Measurements from ENCODE around the gene POLDIP2. TPM values are rescaled to one million over a fixed set of nuclear protein-coding genes. Genes with fewer than 3 reads are reported as not detected.

The POLDIP2 gene
- total RNA-seq, 1 donor, result 68.1 TPM

DNA sequence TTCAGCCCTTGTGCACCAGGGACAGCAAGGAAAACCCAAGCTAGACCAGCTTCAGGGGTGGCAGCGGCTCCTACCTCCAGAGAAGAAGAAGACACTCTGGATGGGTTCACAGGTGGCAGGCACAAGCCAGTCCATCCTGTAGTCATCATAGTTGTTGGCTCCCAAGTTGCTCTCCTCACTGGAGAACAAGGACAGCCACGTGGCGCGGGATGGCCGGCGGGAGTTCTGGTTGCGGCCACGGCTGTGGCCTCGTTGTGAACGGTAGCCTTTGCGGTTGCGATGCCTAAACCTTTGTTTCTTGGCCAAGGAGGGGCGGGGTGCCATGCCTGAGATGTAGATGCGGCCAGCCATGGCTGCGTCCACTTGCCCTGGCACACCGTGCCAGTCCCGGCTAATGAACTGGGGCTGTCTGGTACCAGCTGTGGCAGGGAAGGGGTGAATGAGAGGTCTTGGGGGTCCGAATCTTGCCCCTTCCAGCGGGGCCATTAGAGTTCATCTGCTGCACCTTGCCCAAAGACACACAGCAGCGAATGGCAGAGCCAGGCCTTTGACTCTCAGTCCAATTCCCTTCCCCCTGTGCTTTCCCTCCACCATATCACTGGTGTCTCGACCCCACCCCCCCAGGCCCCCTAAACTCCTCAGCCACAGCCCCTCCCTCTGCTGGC is 10.4 kb upstream of the POLDIP2 start:
- DNase-seq (ENCODE audit: low read depth in 2 of 3, low spot score in 2 of 3), result no peak

DNA sequence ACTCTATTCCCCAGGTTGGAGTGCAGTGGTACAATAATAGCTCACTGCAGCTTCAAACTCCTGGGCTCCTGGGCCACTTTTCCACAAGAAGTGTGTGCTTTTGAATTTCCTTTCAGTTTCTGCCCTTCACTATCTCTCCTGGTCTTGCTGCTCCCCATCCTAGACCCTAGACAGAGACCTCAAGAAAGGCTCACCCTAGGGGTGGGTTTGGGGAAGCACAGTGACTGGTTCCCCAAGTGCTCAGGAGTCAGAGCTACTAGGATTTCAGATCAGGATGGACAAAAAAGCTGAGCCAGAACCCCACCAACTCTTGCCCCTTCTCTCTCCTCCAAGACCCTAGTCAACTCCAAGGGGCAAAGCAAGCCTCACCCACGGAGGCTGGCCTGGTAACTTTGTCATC is 9.3 kb upstream of the POLDIP2 start:
- DNase-seq (ENCODE audit: low read depth in 2 of 3, low spot score in 2 of 3), result no peak

DNA sequence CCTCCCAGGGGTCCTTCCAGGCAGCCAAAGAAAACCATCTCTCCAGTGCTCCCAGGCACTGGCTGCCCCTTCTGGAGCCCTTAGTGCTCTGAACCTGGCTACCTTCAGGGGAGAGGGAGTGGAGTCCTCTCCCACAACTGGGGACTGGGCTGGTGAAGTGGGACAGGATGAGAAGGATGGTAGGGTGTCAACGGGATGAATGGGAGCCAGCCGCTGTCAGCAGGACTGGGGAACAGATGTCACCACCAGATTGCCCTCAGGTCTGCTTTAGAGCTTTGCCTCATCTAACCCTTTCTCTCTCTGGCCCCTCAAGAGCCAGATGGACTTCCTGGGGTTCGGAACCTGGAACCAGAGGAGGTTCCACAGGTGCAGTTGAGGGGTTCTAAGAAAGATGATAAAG is 8.2 kb upstream of the POLDIP2 start:
- no peak for DNase-seq (ENCODE audit: low read depth in 2 of 3, low spot score in 2 of 3)

DNA sequence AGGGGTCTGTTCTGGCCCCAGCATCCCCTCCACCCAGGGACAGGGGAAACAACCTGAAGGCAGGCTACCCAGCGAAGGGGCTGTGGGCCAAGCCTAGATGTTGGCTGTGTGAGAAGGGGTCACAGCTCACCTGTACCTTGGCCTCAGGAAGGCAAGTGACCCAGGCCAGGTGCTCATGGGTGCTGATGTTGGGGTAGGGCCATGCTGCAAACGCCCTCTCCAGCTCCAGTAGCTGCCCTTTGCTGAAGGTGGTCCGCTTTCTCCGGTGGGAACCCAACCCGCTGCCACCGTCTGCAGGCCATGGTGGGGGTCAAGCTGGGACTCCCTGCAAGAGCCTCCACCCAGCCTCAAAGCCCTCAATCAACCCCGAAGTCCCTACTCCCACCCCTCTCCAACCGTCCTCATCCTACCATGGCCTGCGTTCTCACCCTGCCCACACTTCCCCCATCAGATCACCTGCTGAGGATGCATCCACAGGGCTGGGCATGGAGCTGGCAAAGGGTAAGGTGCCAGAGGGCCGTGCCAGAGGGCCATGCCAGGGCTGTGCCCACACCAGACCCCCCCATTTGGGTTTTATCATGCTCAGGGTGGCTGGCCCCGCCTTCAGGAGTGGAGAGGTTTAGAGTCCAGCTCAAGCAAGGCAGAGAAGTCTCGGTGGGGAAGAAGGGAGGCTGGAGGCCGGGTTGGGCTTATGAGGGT is 7.5 kb upstream of the POLDIP2 start, which contains the start of gene SEBOX:
Gene SEBOX (minus strand): TSS at position 535 of the 699 bp plus-strand sequence. CDS start 48 bp downstream, at position 487.
- no peak for DNase-seq (ENCODE audit: low read depth in 2 of 3, low spot score in 2 of 3)

DNA sequence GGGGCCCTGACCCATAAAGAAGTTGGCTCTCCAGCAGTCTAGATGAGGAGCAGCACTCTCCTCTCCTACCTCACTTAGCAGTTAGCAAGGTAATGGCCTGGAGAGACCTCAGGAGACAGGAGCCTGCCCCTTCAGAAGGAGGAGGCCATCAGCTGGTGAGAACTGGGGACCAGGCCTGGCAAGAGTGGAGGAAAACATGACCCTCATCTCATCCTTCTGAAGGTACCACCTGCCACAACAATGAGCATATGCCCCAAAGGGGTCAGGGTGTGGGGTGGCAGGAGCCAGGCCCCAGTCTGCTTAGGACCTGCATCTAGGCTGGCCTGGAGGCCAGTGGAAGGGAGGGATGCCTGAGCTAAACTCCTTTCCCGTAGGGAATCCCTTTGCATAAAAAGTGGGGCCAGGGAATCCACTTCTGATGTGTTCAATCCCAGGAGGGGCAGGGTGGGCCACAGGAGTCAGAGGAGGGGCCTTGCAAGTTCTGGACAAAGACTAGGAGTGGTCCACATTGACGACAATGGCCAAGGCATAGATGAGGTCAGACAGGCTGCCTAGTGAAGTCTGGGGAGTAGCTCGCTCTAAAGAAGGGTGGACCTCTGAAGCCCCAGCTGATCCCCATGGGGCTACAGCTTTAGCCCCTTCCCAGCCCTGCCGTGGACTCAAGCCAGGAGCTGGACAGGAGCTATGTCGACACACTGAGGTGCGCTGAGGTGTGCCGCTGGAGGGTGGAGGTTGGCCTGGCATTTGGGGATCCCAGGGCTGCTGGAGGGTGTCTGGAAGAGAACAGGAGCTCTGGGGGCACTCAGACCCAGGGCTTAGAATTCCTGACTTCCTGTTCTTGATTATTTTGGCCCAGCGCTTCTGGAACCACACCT is 6.7 kb upstream of the POLDIP2 start:
- DNase-seq (ENCODE audit: low read depth in 2 of 3, low spot score in 2 of 3), result no peak

DNA sequence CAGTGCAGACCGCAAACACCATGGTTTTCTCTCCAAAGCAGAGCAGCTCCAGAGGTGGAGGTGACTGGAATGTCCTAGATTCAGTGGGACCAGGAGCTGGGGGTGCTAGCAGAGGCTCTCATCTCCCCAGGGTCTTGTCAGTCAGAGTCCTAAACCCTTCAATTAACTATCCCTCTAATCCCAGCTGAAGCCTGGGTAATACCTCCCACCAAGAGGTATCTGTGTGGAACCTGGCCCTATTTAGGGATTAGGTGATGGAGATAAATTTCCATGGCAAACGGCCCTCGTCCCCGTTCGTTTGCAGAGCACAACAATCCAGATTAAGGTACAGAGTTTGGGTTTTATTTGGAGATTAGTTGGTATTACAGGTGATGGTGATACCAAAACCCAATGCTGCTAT is 5.9 kb upstream of the POLDIP2 start:
- DNase-seq (ENCODE audit: low read depth in 2 of 3, low spot score in 2 of 3), result no peak

DNA sequence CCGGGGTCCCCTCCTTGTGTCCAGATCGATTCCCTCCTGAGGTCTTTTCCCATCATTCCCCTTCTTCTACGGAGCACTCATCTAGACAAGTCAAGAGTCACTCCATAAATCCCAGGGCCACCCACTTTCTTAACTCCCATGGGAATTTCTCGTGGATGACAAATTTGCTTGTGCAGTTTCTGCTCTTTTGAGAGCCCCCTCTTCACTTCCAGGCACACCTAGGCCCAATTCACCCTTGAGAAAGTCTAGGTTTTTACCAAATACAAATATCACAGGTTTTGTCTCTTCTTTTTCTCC is 522 bp upstream of the POLDIP2 start:
- no peak for DNase-seq (ENCODE audit: low read depth in 2 of 3, low spot score in 2 of 3)

DNA sequence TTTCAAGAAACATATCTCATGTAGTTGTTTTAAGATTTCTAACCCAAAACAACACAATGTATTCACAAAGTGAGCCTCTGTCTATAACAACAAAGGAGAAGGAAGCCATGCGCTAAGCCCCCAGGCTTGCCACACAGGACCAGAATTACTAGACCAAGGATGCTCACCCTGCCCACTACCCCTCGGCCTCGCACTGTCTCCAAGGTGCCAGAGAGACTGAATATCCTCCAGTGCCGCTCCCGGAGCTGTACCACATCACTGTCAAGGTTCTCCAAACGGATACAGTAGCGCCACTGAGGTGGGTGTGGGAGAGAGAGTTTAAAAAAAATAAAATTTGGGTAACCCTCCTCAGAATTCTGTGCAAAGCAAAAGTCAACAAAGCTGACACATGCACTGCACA is 7.1 kb downstream of the POLDIP2 start:
- DNase-seq (ENCODE audit: low read depth in 2 of 3, low spot score in 2 of 3), result no peak

DNA sequence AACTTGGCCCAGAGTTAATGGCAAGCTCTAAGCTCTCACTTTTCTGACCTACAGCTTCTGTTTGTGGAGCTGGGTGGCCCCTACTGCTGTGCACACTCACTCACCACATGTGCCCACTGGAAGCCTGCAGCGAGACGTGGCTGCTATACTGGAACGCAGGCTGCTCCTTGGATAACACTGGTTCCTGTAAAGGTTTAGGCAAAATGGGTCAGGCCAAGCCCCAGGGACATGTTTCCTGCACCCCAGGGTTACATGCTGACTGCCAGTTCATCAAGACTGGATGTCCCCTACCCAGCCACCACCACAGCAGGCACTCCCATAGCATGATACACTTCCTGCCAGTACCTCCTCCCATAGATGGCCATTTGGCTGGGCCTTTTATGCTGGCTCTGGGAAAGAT is 8.3 kb downstream of the POLDIP2 start:
- no peak for DNase-seq (ENCODE audit: low read depth in 2 of 3, low spot score in 2 of 3)

DNA sequence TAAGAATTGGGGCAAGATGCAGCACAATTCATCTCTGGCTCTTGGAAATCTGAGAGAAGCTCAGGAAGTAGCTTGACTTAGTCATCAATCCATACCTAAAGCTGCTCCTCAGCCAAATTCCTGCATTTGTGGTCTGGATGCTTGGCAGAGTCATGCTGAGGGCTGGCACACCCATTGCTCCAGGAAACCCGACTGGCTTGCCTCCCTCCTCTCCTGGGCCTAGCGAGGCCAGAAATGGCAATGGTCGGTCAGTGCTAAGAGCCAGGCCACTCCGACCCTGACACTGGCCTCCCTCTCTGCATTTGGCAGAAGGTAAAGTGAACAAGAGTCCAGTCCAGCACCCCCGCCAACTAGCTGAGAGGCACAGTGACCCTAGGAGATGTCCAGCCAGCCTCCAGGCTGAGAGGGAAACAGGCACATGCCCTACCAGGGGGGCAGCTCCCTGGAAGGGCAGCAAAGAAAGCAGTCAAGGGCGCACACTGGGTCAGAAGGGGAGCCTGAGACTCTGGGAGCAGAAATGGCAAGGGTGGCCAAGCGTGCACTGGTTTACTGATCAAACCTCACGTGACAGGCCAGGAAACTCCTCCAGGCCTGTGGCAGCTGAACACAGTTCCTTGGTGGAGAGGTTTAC is 10.0 kb downstream of the POLDIP2 start:
- DNase-seq (ENCODE audit: low read depth in 2 of 3, low spot score in 2 of 3), result no peak

DNA sequence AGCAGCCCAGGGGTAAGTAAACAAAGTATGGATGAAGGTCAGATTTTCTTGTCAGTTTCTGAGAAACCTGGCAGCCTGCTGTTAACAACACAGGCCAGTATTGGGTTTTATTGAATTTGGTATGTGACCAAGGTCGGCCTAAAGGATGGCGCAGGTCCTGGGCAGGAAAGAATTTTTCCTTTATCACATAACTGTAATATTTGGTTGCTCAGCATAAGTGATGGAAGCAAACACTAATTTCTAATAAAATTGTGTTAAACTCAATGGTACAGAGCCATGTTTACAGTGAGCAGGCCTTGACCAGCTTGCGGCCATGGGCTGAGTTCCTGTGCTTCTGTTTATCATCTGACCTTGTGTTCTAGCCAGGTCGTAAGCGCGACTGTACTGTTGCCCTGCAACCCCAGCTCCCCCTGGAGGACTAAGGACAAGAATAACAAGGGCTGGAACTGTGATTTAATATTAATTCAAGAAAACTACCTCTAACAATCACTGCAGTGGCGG is 10.5 kb downstream of the POLDIP2 start:
- peak in 1 of 3 donors; percentile 21 for DNase-seq (ENCODE audit: low read depth in 2 of 3, low spot score in 2 of 3)

DNA sequence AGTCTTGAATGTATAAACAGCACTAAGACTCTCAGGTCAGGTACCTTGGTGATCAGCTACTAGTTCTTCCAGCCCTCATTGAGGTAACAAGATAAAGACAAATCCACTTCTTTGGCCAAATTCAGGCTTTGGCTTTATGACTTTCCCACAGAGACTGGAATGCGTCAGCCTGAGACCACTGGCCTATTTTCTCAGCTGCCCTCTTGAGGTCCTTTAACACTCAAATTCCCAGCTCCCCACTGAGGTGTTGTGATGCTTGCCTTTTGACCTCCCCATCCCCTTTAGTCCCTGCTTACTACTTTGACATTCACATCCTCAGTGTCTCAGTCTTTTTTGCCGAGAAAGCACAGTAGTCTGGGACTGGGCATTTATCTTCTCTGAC is 11.1 kb downstream of the POLDIP2 start:
- DNase-seq (ENCODE audit: low read depth in 2 of 3, low spot score in 2 of 3), result no peak

DNA sequence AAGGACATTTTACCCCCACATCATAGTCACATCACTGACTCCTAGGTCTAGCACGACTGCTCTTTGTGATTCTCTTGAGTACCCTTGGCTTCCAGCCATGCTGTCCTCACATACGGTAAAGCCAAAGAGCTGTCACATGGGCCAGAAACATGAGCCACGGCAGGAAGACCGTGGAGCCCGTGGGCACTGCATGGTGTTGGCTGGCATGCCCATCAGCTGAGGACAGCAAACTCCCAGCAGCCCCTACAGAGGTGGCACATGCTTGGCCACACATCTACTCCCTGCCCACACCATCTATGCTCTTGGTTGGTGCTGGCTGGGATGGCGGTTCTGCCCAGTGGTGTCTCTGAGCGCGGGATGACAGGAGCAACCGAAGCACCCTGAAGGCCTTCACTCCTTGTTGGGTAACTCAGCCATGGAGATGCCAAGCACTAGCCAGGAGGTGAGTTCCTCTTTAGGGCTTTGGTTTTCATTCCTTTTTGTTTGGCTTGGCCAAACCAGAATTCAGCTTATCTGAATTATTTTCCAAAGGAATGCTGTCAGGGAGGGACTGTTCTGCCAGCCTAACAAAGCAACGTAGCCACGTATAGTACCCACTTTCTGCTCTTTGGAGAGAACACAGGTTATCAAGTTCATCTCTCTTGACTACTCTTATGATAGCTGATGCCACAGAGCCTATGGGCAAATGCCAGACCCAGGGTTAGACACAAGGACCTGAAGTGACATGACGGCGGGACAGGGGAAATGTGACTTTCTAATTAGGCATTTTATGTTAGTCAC is 11.7 kb downstream of the POLDIP2 start:
- no peak for DNase-seq (ENCODE audit: low read depth in 2 of 3, low spot score in 2 of 3)

DNA sequence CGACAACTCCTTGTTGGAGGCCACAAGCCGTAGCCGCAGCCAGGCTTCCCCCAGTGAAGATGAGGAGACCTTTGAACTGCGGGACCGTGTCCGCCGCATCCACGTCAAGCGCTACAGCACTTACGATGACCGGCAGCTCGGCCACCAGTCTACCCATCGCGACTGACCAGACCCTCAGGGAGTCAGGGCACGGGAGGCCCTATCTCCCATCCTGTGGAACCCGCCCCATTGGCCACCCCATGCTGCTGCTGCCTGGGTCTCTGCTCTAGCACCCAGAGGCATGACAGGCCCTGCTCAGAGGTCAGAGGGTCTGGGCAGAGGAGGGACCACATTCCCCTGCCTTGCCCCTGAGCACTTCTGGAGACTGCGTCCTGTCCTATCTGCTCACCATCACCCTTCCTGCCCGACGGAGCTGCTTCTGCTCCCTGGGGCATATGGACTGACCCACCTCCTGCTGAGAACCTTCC is 12.9 kb downstream of the POLDIP2 start:
- no peak for DNase-seq (ENCODE audit: low read depth in 2 of 3, low spot score in 2 of 3)

DNA sequence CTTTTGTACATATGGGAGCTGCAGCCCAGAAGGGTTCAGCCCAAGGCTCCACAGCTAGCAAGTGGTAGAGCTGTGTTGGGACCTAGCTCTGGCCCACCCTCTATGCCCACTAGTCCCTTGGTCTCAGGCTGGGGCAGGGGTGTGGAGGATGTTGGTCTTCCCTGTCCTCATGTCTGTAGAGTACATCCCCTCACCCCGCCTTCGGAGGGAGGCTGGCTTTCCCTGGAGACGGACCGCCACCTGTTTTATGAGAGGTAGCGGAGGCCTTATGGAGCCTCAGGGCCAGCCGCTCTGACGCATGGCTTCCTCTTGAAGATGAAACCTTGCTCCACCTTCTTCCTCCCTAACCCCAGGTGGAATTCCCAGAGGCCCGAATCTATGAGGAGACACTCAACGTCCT is 13.3 kb downstream of the POLDIP2 start:
- no peak for DNase-seq (ENCODE audit: low read depth in 2 of 3, low spot score in 2 of 3)

DNA sequence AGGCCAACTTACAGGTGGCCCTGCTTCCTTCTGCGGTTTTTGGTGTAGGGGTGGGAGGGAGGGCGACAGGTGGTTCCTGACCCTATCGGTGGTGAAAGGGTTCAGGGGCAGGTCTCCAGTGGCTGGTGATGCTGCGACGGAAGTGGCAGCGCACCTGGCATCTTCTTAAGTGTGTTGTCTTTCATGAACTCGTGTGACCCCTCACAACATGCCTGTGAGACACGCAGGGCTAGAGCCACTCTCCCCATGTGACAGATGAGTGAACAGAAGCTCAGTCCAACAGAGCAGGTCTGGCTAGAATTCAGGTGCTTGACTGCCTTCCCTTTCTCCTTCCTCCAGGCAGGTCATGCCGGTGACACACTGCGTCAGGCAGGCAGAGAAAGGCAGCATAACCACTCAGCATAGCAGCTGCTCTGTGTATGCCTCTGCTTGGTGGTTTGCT is 13.8 kb downstream of the POLDIP2 start:
- DNase-seq (ENCODE audit: low read depth in 2 of 3, low spot score in 2 of 3), result no peak

DNA sequence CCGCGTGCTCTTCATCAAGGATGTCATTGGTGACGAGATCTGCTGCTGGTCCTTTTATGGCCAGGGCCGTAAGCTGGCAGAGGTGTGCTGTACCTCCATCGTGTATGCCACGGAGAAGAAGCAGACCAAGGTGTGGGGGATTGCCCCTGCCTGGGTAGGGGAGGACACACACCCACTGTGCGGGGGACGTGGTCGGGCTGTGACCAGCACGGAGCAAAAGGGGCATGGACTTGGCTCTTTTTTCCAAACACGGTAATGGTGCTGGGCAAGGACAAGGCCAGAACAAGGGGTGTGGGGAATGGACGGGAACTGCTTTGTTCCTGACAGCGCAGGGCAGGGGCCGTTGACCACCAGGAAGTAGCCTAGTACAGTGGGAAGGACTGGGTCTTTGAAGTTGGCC is 15.0 kb downstream of the POLDIP2 start:
- no peak for DNase-seq (ENCODE audit: low read depth in 2 of 3, low spot score in 2 of 3)

DNA sequence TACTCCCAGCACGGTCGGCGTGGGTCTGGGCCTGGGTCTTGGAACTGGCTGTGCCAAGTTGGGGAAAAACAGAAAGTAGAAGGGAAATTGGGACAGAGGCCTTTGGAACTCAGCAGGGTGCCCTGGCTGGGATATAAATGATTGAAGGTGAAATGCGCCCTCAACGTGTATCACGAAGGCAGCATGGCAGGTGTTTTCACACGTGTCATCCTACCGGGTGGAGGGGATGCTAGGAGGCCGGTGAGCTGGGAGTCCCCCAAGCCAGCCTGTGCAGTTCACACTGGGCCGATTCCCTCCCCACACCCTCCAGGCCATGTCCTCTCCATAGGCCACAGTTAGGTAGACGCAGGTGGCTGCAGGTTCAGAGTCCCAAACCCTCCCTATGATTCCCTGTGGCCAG is 15.8 kb downstream of the POLDIP2 start:
- no peak for DNase-seq (ENCODE audit: low read depth in 2 of 3, low spot score in 2 of 3)

DNA sequence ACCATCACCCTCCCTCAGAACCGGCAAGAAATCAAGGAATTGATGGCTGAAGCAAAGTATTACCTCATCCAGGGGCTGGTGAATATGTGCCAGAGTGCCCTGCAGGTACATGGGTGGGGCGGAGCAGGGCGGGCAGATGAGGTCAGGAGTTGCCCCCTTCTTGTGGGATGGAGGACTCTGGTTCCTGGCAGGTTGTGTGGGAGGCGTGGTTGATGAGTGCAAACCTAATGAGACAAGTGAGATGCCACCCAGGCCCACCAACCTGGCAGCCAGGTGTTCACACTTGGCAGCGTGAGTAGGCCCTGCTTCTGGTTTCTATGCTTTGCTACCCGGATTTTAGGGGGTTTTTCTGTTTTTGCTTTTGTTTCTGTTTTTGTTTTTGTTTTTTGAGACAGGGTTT is 17.0 kb downstream of the POLDIP2 start:
- DNase-seq (ENCODE audit: low read depth in 2 of 3, low spot score in 2 of 3), result no peak

DNA sequence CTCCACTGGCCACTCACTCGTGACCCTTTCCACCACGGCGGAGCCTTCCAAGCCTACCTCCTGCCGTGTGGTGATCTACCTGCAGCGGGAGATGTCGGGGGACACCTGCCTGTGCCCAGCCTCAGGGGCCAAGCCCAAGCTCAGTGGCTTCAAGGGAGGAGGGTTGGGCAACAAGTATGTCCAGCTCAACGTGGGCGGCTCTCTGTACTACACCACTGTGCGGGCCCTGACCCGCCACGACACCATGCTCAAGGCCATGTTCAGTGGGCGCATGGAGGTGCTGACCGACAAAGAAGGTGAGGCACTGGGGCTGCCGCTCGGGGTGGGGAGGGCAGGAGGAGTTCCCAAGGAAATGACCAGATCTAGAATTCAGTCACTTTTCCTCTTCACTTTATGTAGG is 17.9 kb downstream of the POLDIP2 start:
- DNase-seq (ENCODE audit: low read depth in 2 of 3, low spot score in 2 of 3), result no peak
